G401.6 (cell line): Measurements from ENCODE around the gene KRTAP20-2.

ENCODE experiments used
- FAIRE-seq: peaks from 2 replicates; lab custom pipeline; 2012; peaks lifted over from hg19 to GRCh38; lab: Jason Lieb, UNC

Gene KRTAP20-2

GRCh38 chr21:30676737-30677136, 41.7 kb downstream of the KRTAP20-2 start:
- no peak for FAIRE-seq

- FAIRE-seq: no peak
Measured at GRCh38 chr21:30680586-30680985, 45.6 kb downstream of the KRTAP20-2 start.

- no peak for FAIRE-seq
Measured at GRCh38 chr21:30684506-30684905, 49.5 kb downstream of the KRTAP20-2 start.
